Measurements from ENCODE around the gene RASGRF2.
"Not testable (repeated sequence)": the region's sequence is repeated elsewhere in the genome, so short reads cannot be mapped to it uniquely, and the experiment has no call there.

Gene RASGRF2

GRCh38 chr5:81080809-81081460, 120.8 kb downstream of the RASGRF2 start:
- no peak for DNase-seq

DNA sequence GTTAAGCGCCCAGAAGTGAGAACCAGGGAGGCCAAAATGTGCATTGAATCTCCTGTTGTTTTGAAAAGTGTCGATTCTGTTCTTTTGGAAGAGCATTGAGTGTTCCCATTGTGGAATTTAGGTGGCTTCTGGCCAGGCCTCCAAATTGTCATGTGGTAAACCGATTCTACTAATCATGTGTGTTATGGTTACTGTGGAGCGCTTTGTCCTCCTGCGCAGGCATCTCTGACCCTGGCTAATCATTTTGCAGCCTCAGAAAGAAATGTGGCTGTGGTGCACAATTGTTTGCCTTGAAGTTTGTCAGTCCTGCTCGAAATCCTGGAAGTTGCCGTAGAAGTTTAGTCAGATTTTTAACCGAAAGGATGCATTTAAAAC, 121.3 kb downstream of the RASGRF2 start:
- DNase-seq = no peak

DNA sequence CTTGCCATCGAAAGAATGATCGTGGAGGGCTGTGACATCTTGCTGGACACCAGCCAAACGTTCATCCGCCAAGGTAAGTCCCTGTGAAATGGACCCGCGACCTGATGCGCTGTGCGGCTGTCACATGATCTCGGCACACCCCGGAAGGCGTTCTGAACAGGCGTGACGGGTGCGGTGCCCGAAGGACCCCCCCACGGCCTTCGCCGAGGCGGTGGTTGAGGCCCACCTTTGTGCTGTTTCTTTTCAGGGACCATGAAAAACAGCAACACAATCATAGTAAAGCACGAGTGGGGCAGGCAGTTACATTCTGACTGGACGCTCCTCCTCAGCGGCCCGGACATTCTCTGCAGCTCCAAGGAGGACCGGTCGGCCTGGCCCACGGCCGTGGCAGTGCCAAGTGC, 126.7 kb downstream of the RASGRF2 start:
- no peak for DNase-seq

- DNase-seq = no peak
Observed at GRCh38 chr5:81091199-81091598, 131.0 kb downstream of the RASGRF2 start.

DNA sequence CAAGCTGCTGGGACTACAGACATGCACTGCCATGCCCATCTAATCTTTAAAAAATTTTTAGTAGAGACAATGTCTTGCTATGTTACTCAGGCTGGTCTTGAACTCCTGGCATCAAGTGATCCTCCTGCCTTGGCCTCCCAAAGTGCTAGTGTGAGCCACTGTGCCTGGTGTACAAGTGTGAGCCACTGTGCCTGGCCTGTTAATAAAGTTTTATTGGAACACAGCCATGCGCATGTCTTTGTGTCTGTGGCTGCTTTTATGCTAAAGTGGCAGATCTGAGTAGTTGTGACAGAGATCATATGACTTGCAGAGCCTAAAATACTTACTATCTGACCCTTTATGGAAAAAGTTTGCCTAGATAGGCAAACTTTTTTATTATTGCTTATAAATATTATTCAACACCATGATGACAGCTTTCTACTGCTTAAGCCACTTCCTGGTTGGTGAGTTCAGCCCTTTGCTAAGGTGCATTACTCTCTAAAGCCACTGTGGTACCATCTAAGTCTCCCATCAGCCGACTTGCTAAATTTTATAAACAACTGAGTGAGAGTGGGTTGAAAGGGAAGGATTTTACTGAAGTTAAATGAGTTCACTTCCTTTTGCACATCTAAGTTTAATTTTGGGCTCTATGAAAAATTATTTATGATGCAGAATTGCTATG, 133.5 kb downstream of the RASGRF2 start:
- DNase-seq = no peak

GRCh38 chr5:81095835-81096234, 135.7 kb downstream of the RASGRF2 start:
- DNase-seq = no peak

- DNase-seq = no peak
Observed at GRCh38 chr5:81097713-81098112, 137.6 kb downstream of the RASGRF2 start.

- DNase-seq = no peak
Observed at GRCh38 chr5:81105261-81105877, 145.2 kb downstream of the RASGRF2 start.

DNA sequence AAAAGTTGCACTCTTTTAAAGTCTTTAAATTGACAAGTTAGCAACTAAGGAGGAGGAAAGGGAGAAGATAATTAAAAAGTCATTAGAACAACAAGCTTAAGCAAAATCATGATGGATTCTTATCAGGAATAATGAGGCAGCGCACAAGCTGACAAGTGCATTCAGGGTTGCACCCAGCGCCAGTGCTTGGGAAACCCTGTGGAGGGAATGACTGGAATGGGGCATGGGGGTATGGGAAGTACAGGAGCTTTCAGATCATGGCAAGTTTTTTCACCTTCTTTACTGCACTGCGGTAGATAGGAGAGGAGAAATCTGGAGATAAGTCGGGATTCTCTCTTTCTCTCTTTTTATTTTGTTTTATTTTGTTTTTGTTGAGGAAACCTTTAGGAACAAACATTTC, 155.1 kb downstream of the RASGRF2 start:
- no peak for DNase-seq

- DNase-seq = no peak
Observed at GRCh38 chr5:81117566-81117965, 157.4 kb downstream of the RASGRF2 start.

GRCh38 chr5:81121273-81121672, 161.1 kb downstream of the RASGRF2 start:
- no peak for DNase-seq

DNA sequence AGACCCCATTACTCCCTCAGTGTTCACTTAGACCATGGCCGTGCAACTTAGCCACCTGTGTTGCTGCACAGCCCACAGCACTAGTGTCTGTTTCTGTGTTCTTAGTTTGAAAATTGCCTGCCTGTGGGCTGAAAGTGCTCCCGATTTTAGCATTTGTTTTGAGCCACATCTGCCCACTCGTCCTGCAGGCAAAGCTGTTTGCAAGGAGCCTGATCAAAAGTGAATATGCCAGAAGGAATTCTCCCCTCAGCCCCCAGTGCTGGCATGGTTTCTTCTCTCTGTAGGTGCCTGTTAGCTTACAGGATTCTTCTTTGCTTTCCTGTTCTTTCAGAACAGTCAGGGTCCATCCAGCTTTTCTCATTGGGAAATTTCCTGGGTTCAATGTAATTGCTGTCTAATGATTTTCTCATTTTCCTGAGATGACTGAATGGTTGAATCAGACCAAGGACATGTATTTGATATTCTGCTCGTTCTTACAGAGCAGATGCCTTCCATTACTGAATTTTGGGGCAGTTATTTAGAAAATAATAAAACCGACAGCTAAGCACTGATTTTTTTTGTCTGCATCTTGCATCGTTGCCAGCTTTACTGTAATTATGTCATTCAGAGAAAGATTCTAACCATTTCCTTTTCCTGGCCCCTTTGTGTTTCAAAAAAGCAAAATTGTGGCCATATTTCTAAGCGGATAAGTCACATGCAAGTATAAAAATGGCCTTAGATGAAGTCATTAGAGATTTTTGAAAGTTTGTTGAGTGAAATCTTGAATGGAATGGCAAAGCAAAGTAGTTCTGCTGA, 161.9 kb downstream of the RASGRF2 start:
- DNase-seq = no peak

GRCh38 chr5:81124689-81125088, 164.5 kb downstream of the RASGRF2 start:
- DNase-seq = not testable (repeated sequence)

- no peak for DNase-seq
Observed at GRCh38 chr5:81125959-81126358, 165.8 kb downstream of the RASGRF2 start.

DNA sequence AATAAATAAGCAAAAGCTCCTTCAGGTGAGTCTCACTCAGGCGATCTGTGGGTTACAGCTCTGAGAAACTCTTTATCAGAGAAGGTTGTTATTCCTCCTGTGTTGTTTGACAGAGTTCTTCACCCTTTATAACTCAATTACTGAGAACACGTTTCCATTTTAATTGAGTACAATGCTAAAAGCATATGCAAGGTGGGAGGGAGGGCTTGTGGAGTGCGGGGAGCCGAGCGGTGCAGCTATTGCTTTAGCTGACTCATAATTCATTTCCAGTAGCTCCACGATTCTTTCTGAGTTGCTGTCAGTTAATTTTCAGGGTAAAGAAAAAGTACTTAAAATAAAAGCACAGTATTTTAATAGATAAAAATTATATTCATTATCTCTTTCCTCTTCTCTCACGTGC, 168.3 kb downstream of the RASGRF2 start:
- no peak for DNase-seq

GRCh38 chr5:81132381-81132780, 172.2 kb downstream of the RASGRF2 start:
- DNase-seq = no peak

GRCh38 chr5:81134066-81134465, 173.9 kb downstream of the RASGRF2 start:
- DNase-seq = no peak

DNA sequence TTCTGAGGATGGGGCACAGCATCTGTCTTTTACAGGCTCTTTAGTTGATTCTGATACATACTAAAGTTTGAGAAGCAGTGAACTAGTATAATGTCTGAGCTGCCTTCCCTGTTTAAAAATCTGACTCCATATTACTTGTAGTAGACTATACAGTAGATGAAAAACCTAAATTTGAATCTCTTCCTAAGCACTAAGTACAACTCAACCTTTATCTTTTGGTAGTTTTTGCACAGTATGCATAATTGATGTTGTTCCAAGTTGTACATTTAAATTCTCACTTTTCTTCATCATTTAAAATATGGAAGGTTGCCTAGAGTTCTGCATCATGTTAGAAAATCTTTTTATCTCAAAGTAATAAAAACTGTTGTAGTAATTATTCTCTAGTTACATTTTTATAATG, 174.4 kb downstream of the RASGRF2 start:
- DNase-seq = no peak

- DNase-seq = no peak
Observed at GRCh38 chr5:81136557-81136956, 176.4 kb downstream of the RASGRF2 start.

GRCh38 chr5:81137833-81138232, 177.7 kb downstream of the RASGRF2 start:
- no peak for DNase-seq

DNA sequence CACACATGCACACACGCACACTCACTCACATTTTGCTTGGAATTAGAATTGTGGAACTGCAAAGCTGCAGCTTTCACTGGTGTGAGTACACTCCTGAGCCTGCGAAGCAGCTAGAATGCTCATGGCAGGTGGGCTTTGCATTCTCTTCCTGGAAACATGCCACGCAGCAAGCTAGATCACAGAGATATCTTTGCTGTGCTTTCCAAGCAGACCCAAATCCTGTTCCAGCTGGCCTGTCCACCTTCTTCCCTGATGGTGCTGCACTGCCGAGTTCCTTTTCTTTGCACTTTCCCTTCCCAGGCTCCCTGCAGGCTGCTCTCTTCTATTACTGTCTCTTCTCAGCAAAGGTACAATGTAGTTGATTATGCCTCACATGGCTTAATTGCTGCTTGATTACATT, 180.3 kb downstream of the RASGRF2 start:
- DNase-seq = no peak

DNA sequence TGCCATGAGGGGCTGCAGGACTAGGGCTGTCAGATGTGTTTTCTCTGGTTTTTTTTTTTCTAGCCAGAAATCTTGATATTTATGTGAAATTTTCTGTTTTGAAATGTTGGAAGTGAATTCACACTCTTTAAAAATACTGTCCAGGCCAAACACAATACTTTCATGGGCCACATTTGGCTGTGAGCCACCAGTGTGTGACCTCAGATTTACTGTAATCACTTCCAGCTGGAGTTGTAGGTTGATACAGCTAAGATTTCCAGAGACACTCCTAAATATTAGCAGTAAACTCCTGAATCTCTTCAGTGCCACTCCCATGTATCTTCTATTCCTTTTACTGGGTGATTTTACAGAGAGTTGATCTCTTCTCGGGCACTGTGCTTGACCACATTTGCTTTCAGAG, 180.8 kb downstream of the RASGRF2 start:
- DNase-seq = no peak

DNA sequence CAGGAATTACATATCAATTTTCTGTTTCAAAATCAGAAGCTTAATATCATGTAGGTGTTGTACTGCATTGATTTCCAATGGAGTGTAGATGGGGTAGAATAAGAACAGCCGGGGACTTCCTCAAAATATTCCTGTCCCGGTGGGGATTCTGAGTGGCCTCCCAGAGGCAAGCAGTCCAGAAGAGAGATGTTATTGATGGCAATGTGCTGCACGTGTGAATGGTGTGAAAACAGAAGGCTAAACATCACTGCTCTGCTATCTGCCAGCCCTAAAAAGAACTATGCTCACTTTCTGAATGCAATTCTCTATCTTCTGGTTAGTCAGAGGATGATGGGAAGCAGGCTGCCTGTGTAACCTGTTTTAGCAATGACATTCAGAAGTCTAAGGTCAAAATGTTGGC, 181.9 kb downstream of the RASGRF2 start:
- DNase-seq = no peak
